ENCODE measurements around the gene SOWAHC.
"Not testable (repeated sequence)": the region's sequence is repeated elsewhere in the genome, so short reads cannot be mapped to it uniquely, and the experiment has no call there.

- not testable (repeated sequence) for TF ChIP-seq ZNF232 (CRISPR knock-in tag; IDR thresholded peaks at IDR 0.05; ENCODE audit: borderline replicate concordance); CTCF (CRISPR knock-in tag; IDR thresholded peaks at IDR 0.05); ZNF264 (CRISPR knock-in tag; IDR thresholded peaks at IDR 0.05); ZNF432 (CRISPR knock-in tag; IDR thresholded peaks at IDR 0.05; ENCODE audit: borderline replicate concordance); POLR2AphosphoS5 (IDR thresholded peaks at IDR 0.05; ENCODE audit: low read depth, low read length); RAD21 (CRISPR knock-in tag; IDR thresholded peaks at IDR 0.05); MTA1 (CRISPR knock-in tag; IDR thresholded peaks at IDR 0.05; ENCODE audit: borderline replicate concordance)
Measured at GRCh38 chr2:109577630-109578029, 36.5 kb upstream of the SOWAHC start.
